OCI-LY7 (cell line): Measurements from ENCODE around the gene SPO11.

Source experiments
- EZH2phosphoT487 ChIP-seq: fragments of 200-600 bp; sonication (generic); IDR thresholded peaks from 2 replicates; pipeline ENCODE4 v1.6.1; 2018; ENCODE audit warnings: low read depth, borderline replicate concordance, mild to moderate bottlenecking, mixed run types, antibody characterized with exemption, low read length, moderate library complexity, mixed read lengths
- TF ChIP-seq, protein P1 (sequence below): fragments of 200-600 bp; sonication (generic); conservative IDR thresholded peaks from 2 replicates; pipeline ENCODE4 v1.5.1; 2014; ENCODE audit warnings: mild to moderate bottlenecking, antibody characterized with exemption, low read length, moderate library complexity, mixed read lengths

DNA sequence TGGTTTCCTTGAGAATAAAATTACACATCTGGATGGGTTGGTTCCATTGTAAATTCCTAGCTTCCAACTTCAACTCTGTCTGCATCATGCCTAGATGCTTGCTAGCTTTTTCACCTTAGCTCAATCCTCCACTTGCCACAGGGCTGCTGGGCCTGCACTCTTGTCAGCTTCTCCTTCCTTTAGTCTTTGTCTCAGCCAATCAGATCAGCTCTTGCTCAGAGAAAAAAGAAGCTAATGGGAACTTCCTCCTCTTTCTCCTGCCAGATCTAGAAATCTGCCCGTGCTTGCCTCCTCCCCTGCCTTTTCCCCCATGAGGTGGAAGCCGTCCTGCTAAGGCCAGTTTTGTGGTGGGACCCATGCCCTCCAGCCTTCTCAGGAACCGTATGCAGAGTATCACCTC lies 40.0 kb downstream of the SPO11 start:
- TF ChIP-seq, protein P1, sequence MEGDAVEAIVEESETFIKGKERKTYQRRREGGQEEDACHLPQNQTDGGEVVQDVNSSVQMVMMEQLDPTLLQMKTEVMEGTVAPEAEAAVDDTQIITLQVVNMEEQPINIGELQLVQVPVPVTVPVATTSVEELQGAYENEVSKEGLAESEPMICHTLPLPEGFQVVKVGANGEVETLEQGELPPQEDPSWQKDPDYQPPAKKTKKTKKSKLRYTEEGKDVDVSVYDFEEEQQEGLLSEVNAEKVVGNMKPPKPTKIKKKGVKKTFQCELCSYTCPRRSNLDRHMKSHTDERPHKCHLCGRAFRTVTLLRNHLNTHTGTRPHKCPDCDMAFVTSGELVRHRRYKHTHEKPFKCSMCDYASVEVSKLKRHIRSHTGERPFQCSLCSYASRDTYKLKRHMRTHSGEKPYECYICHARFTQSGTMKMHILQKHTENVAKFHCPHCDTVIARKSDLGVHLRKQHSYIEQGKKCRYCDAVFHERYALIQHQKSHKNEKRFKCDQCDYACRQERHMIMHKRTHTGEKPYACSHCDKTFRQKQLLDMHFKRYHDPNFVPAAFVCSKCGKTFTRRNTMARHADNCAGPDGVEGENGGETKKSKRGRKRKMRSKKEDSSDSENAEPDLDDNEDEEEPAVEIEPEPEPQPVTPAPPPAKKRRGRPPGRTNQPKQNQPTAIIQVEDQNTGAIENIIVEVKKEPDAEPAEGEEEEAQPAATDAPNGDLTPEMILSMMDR = no peak
- TF ChIP-seq EZH2phosphoT487 = no peak
